Lung microvascular endothelial cell (primary cell): ENCODE data around the gene TP73. TPM values are rescaled to one million over a fixed set of nuclear protein-coding genes. Genes with fewer than 3 reads are reported as not detected.
A peak's percentile ranks its signal among the peaks of the same experiment; 100 is the strongest.

Experiments
- DNase-seq, 2 donors: peaks; one replicate each; pipeline versions ENCODE4 v3.0.0 to v3.0.0-alpha.2; 2010; ENCODE audit warnings: low read depth in 2 of 2
- total RNA-seq: library from RNA; depleted of rRNA; stranded (reverse); fragments of >200 nt; gene quantifications from 2 replicates; pipeline ENCODE4 v1.2.1, GENCODE V29; 2014

TP73 gene
- total RNA-seq, 1 donor from 2014 or later: under 0.01 TPM

- no peak for DNase-seq
Measured at GRCh38 chr1:3633344-3634058, 18.8 kb upstream of the TP73 start.

- no peak for DNase-seq
Measured at GRCh38 chr1:3634059-3634800, 18.1 kb upstream of the TP73 start.

- DNase-seq: no peak
Measured at GRCh38 chr1:3636080-3636479, 16.2 kb upstream of the TP73 start.

GRCh38 chr1:3636531-3636930, 15.8 kb upstream of the TP73 start:
- DNase-seq: no peak

- DNase-seq: no peak
Measured at GRCh38 chr1:3638027-3638426, 14.3 kb upstream of the TP73 start.

GRCh38 chr1:3638676-3639075, 13.6 kb upstream of the TP73 start:
- no peak for DNase-seq

GRCh38 chr1:3639397-3639911, 12.9 kb upstream of the TP73 start:
- no peak for DNase-seq

- DNase-seq: no peak
Measured at GRCh38 chr1:3640121-3640837, 12.0 kb upstream of the TP73 start.

- DNase-seq: no peak
Measured at GRCh38 chr1:3641046-3641760, 11.1 kb upstream of the TP73 start.

- DNase-seq: no peak
Measured at GRCh38 chr1:3641816-3642215, 10.5 kb upstream of the TP73 start.

- no peak for DNase-seq
Measured at GRCh38 chr1:3642919-3643675, 9.2 kb upstream of the TP73 start.

- DNase-seq: no peak
Measured at GRCh38 chr1:3644273-3644672, 8.0 kb upstream of the TP73 start.

- no peak for DNase-seq
Measured at GRCh38 chr1:3645247-3645646, 7.1 kb upstream of the TP73 start.

- DNase-seq: no peak
Measured at GRCh38 chr1:3645666-3646355, 6.5 kb upstream of the TP73 start.

- no peak for DNase-seq
Measured at GRCh38 chr1:3646596-3646995, 5.7 kb upstream of the TP73 start.

- peak; percentile 92 to 93 for DNase-seq
Measured at GRCh38 chr1:3649342-3650247, 2.7 kb upstream of the TP73 start, which contains the start of gene WRAP73. TSS of gene WRAP73 (minus strand) at chr1:3650103. CDS start at chr1:3649999, 104 bp downstream.

GRCh38 chr1:3650248-3651025, 1.9 kb upstream of the TP73 start:
- DNase-seq: no peak
